GM12874 (cell line): ENCODE results near the gene PGPEP1.

Source experiments
- TF ChIP-seq, protein P1 (sequence below): IDR thresholded peaks from 2 replicates; pipeline ENCODE4 v1.5.1; 2011; ENCODE audit warnings: low read depth, mild to moderate bottlenecking, control low read depth, low read length, moderate library complexity; ENCODE audit not compliant: insufficient read depth

The PGPEP1 gene

DNA sequence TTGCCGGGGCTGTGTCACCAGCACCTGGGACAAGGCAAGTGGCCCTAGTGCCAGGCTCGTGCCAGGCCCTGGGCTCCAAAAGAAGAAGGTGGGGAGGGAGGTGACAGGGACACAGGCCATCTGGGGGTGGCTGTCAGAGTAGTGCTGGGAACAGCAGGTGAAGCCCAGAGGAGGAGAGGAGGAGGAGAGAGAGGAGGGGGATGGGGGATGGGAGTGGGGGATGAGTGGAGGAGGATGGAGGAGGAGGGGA, 36.3 kb upstream of the PGPEP1 start:
- TF ChIP-seq, protein P1, sequence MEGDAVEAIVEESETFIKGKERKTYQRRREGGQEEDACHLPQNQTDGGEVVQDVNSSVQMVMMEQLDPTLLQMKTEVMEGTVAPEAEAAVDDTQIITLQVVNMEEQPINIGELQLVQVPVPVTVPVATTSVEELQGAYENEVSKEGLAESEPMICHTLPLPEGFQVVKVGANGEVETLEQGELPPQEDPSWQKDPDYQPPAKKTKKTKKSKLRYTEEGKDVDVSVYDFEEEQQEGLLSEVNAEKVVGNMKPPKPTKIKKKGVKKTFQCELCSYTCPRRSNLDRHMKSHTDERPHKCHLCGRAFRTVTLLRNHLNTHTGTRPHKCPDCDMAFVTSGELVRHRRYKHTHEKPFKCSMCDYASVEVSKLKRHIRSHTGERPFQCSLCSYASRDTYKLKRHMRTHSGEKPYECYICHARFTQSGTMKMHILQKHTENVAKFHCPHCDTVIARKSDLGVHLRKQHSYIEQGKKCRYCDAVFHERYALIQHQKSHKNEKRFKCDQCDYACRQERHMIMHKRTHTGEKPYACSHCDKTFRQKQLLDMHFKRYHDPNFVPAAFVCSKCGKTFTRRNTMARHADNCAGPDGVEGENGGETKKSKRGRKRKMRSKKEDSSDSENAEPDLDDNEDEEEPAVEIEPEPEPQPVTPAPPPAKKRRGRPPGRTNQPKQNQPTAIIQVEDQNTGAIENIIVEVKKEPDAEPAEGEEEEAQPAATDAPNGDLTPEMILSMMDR = no peak

GRCh38 chr19:18304458-18305310, 35.7 kb upstream of the PGPEP1 start:
- TF ChIP-seq, protein P1 = no peak

DNA sequence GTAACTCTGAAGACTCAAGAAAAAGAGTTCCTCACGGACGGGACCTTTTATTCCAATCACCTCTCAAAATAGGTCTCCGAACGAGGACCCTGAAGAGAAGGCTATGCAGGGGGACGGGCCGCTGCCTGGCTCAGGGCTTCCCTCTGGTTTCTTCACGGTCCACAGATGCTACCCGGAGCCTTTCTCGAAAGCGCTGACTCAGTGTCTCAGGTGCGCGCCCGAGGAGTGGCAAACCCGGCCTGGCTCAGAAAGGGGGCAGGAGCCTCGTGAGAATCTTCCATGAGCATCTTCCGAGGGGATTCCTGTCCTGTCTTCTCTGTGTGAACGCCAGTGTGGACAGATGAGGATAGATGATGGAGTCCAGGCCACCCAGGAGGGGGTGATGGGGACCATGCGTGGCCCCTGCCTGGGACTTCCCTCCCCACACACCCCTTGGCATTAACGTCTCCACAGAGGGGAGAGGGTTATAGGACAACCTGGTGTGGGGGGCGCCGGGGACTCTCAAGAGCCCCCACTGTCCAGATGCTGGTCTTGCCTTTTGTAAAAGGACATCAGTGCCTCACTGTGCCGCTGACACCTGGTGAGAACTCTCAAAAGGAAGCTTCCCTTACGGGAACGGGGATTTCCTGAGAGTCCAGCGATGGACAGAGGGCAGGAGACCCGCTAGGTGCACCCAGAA, 34.0 kb upstream of the PGPEP1 start:
- TF ChIP-seq, protein P1 = no peak

GRCh38 chr19:18306888-18307260, 33.5 kb upstream of the PGPEP1 start:
- TF ChIP-seq, protein P1 = no peak

GRCh38 chr19:18307271-18307681, 33.1 kb upstream of the PGPEP1 start:
- TF ChIP-seq, protein P1 = no peak

DNA sequence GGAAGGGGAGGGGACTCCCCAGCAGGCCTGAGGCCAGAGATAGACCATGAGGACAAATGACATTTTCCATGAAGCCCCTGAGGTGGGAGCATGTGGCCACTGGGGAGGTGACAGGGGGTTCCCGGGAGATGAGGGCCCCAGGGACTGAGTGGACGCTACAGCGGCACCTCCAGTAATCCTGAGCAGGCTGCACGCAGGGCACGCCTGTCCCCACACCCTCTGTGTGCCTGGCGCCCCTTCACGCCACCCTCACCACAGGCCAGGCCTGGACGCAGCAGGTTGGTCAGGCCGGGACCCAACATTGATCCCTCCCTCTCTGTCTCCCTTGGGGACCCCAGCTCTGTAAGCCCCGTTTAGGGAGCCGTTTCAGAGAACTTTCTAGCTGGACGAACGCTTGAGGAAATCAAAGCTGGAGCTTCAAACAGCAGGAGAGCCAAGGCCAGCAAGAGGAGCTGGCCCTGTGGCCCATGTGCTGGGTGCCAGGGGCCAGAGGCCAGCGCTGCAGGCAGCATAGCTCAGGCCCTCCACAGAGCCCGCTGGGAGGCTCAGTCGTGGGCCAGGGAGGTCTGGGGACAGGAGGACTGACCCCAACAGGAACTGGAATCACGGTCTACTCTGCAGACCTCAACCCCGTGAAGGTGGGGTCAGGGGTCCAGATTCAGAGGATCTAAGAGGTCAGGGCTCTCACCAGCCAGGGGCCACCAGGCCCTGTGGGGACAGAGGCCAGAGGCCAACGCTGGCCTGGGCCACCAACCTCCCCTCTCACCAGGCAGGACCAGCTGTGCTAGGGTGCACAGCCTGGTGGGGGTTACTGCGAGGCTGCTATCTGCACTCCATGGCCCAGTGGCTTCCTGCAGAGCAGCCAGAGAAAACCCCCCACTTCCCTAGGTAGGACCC, 32.1 kb upstream of the PGPEP1 start:
- TF ChIP-seq, protein P1 = no peak

DNA sequence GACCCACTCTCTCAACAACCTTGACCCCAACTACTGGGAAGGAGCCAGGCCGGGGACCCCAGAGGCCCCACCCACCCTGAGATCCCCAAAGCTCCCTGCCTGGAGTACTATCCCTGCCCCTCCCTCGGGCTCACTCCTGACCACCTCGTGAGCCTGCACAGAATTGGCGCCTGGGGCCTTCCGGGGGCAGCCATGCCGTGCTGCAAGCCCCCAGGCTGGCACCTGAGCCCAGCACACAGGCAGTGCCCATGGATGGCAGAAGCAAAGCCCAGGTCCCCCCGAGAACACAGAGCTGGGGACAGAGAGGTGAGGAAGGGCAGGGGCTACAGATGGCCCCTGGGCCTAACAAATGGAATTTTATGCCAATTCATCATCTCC, 31.5 kb upstream of the PGPEP1 start:
- TF ChIP-seq, protein P1 = no peak
